Keratinocyte (primary cell): ENCODE measurements around the gene PTK6. TPM values are rescaled to one million over a fixed set of nuclear protein-coding genes. Genes with fewer than 3 reads are reported as not detected.

Experiments
- DNase-seq: peaks from one replicate; pipeline ENCODE4 v3.0.0-alpha.2; 2011; ENCODE audit warnings: low read depth, missing footprints, low spot score
- FAIRE-seq: peaks from 2 replicates; lab custom pipeline; 2011; peaks lifted over from hg19 to GRCh38; lab: Jason Lieb, UNC
- H2AFZ ChIP-seq: 2 replicates; pipeline ENCODE4 v1.6.0; 2012; ENCODE audit warnings: low read length, control low read depth, inconsistent platforms; ENCODE audit not compliant: control insufficient read depth
- H3K27ac ChIP-seq: 2 replicates; pipeline ENCODE4 v1.5.1; 2011; ENCODE audit warnings: low read length; ENCODE audit not compliant: control insufficient read depth, insufficient read depth
- H3K27me3 ChIP-seq: 3 replicates; pipeline ENCODE4 v1.6.0; 2011; ENCODE audit warnings: low read length; ENCODE audit not compliant: control insufficient read depth, insufficient read depth; ENCODE audit errors: extremely low read depth
- H3K36me3 ChIP-seq, 2 experiments: 2 replicates in 1 of 2; 3 replicates in 1 of 2; pipeline ENCODE4 v1.5.1; 2011; ENCODE audit warnings: low read length in 2 of 2, mild to moderate bottlenecking in 1 of 2; ENCODE audit not compliant: control insufficient read depth in 2 of 2, insufficient read depth in 2 of 2; ENCODE audit errors: extremely low read depth in 1 of 2
- H3K4me1 ChIP-seq: 3 replicates; pipeline ENCODE4 v1.5.1; 2011; ENCODE audit warnings: low read length; ENCODE audit not compliant: control insufficient read depth, insufficient read depth; ENCODE audit errors: extremely low read depth
- H3K4me2 ChIP-seq: 3 replicates; pipeline ENCODE4 v1.6.0; 2011; ENCODE audit warnings: low read depth, low read length; ENCODE audit not compliant: control insufficient read depth, insufficient read depth; ENCODE audit errors: extremely low read depth
- H3K4me3 ChIP-seq, 3 experiments: fragments of 200-600 bp in 1 of 3; sonication (generic) in 1 of 3; 2 replicates in 2 of 3; 3 replicates in 1 of 3; pipeline ENCODE4 v1.5.1; 2011 to 2016; ENCODE audit warnings: low read length in 3 of 3, mild to moderate bottlenecking in 3 of 3, control low read depth in 2 of 3, inconsistent platforms in 1 of 3, low read depth in 1 of 3, mixed read lengths in 1 of 3, mixed run types in 1 of 3, moderate library complexity in 1 of 3; ENCODE audit not compliant: control insufficient read depth in 2 of 3, insufficient read depth in 2 of 3; ENCODE audit errors: extremely low read depth in 1 of 3
- H3K79me2 ChIP-seq: 2 replicates; pipeline ENCODE4 v1.6.0; 2012; ENCODE audit warnings: low read length; ENCODE audit not compliant: control insufficient read depth, insufficient read depth
- H3K9ac ChIP-seq: 3 replicates; pipeline ENCODE4 v1.6.0; 2011; ENCODE audit warnings: low read length; ENCODE audit not compliant: control insufficient read depth, insufficient read depth; ENCODE audit errors: extremely low read depth
- H3K9me1 ChIP-seq: 3 replicates; pipeline ENCODE4 v1.6.0; 2011; ENCODE audit warnings: low read length; ENCODE audit not compliant: control insufficient read depth, insufficient read depth; ENCODE audit errors: extremely low read depth
- H3K9me3 ChIP-seq: 2 replicates; pipeline ENCODE4 v1.5.1; 2012; ENCODE audit warnings: low read depth, low read length; ENCODE audit not compliant: control insufficient read depth
- H4K20me1 ChIP-seq: 3 replicates; pipeline ENCODE4 v1.6.0; 2011; ENCODE audit warnings: low read length; ENCODE audit not compliant: control insufficient read depth, insufficient read depth; ENCODE audit errors: extremely low read depth
- CTCF ChIP-seq, 3 experiments: IDR thresholded peaks in 1 of 3; conservative IDR thresholded peaks in 1 of 3; optimal IDR thresholded peaks in 1 of 3; 2 replicates in 2 of 3; 3 replicates in 1 of 3; pipeline versions ENCODE3 to v1.5.1; 2011; ENCODE audit warnings: low read length in 3 of 3, mild to moderate bottlenecking in 3 of 3, moderate library complexity in 2 of 3, control low read depth in 1 of 3, inconsistent platforms in 1 of 3; ENCODE audit not compliant: insufficient read depth in 2 of 3; ENCODE audit errors: extremely low read depth in 1 of 3
- EZH2 ChIP-seq: IDR thresholded peaks from one replicate; pipeline ENCODE4 v1.6.1; 2012; ENCODE audit warnings: inconsistent platforms, mild to moderate bottlenecking, low read length, moderate library complexity
- dilution Hi-C: fragments of 300-500 bp; cut with MboI; formaldehyde crosslinking; loops from one replicate; pipeline ENCODE4 v1.7.0; 2020; ENCODE audit warnings: low sequenced_read_pairs; ENCODE audit not compliant: extremely low pct_ligation_motif_present
- polyA plus RNA-seq, 5 experiments: library from polyadenylated mRNA; depleted of rRNA in 3 of 5; stranded (reverse) in 3 of 5; stranded (forward) in 1 of 5; unstranded in 1 of 5; fragments of >200 nt; gene quantifications; 1 replicate in 1 of 5; 2 replicates in 3 of 5; 3 replicates in 1 of 5; pipeline versions ENCODE4 v1.2.1 to v1.2.3, GENCODE V29; 2011 to 2012; ENCODE audit warnings: missing spikeins in 2 of 5, low read depth in 1 of 5, low replicate concordance in 1 of 5

The PTK6 gene
- polyA plus RNA-seq, 1 donor (not counting 4 experiments of a cell fraction or from before 2014, with no cell fraction given) = 28.5 TPM

- no peak for TF ChIP-seq EZH2
- TF ChIP-seq CTCF (optimal IDR thresholded peaks at IDR 0.05 in 1 of 3, IDR thresholded peaks at IDR 0.05 in 1 of 3, conservative IDR thresholded peaks at IDR 0.05 in 1 of 3; ENCODE audit: extremely low read depth in 1 of 3, insufficient read depth in 2 of 3, low read length in 3 of 3) = no peak
- peak overlapping the region; percentile 80 for H3K4me2 ChIP-seq
- peak overlapping the region; percentile 51 for H3K27ac ChIP-seq
- FAIRE-seq = no peak
- peak overlapping the region; percentile 78 to 87 (median 86) for H3K4me3 ChIP-seq
- H3K9ac ChIP-seq = peak overlapping the region; percentile 87
- H3K27me3 ChIP-seq = no peaks in the 10 kb centered on the region
- H3K79me2 ChIP-seq = peaks cover 10% of the 10 kb centered on the region
- no peaks in the 10 kb centered on the region for H3K9me3 ChIP-seq
- dilution Hi-C loops = no loop called here
- H4K20me1 ChIP-seq = peaks cover 7% of the 10 kb centered on the region
- no peaks in the 10 kb centered on the region for H3K9me1 ChIP-seq
- peaks cover 26% of the 10 kb centered on the region for H3K4me1 ChIP-seq
- DNase-seq = no peak
- peaks cover 6 to 10% of the 10 kb centered on the region in 2 experiments for H3K36me3 ChIP-seq
- H2AFZ ChIP-seq = peak overlapping the region; percentile 15
Measured at GRCh38 chr20:63536241-63536977, 767 bp downstream of the PTK6 start.

- FAIRE-seq = no peak
- peak overlapping the region; percentile 82 for H3K4me2 ChIP-seq
- TF ChIP-seq EZH2 = no peak
- no peak for TF ChIP-seq CTCF (optimal IDR thresholded peaks at IDR 0.05 in 1 of 3, IDR thresholded peaks at IDR 0.05 in 1 of 3, conservative IDR thresholded peaks at IDR 0.05 in 1 of 3; ENCODE audit: extremely low read depth in 1 of 3, insufficient read depth in 2 of 3, low read length in 3 of 3)
Measured at GRCh38 chr20:63534831-63535651, 2.1 kb downstream of the PTK6 start.

More at GRCh38 chr20:63534831-63535651, 2.1 kb downstream of the PTK6 start:
- Histone ChIP-seq H3K9ac (peak overlapping the region; percentile 60), H3K27ac (peak overlapping the region; percentile 49), H3K9me3 (no peaks in the 10 kb centered on the region), H4K20me1 (peaks cover 7% of the 10 kb centered on the region), H2AFZ (no peak overlapping the region), H3K4me1 (peaks cover 26% of the 10 kb centered on the region), H3K79me2 (peaks cover 10% of the 10 kb centered on the region), H3K4me3 (peak overlapping the region; percentile 35 to 59 (median 44)), H3K36me3 (peaks cover 6 to 11% of the 10 kb centered on the region in 2 experiments), H3K9me1 (no peaks in the 10 kb centered on the region), H3K27me3 (no peaks in the 10 kb centered on the region)
- peak; percentile 89 for DNase-seq
- dilution Hi-C loops = no loop called here
